ENCODE results near the gene ABHD3. TPM values are rescaled to one million over a fixed set of nuclear protein-coding genes. Genes with fewer than 3 reads are reported as not detected.

Gene ABHD3
- total RNA-seq, 2 donors from 2014 or later: 14.2 to 24.5 TPM

DNA sequence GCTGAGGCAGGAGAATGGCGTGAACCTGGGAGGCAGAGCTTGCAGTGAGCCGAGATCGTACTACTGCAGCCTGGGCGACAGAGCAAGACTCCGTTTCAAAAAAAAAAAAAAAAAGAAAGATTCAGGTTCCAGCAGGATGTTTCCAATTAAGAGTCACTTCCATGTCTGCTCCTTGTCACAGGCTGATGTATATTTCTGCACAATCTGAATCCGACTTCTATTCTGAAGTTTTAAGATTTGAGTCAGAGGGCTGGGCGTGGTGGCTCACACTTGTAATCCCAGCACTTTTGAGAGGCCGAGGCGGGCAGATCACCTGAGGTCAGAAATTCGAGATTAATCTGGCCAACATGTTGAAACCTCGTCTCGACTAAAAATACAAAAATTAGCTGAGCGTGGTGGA is 67.8 kb downstream of the ABHD3 start:
- 94 to 95% methylated on average over 13 of the region's 13 CpGs for WGBS, 2 experiments (ENCODE audit: insufficient coverage in 1 of 2, insufficient read length in 1 of 2)
- Mint-ChIP-seq H3K27ac (no peak overlapping the region), H3K4me1 (no peaks in the 10 kb centered on the region), H3K36me3 (ENCODE audit: low read depth) (peaks cover 36% of the 10 kb centered on the region), H3K9me3 (no peaks in the 10 kb centered on the region), H3K4me3 (no peak overlapping the region), H3K27me3 (ENCODE audit: insufficient read depth) (no peaks in the 10 kb centered on the region)
- Histone ChIP-seq H3K27me3 (ENCODE audit: control insufficient read depth, insufficient read depth, low read length, poor library complexity, severe bottlenecking) (no peaks in the 10 kb centered on the region), H3K27ac (ENCODE audit: low read depth, low read length) (no peak overlapping the region), H3K9me3 (ENCODE audit: control insufficient read depth, low read length) (no peaks in the 10 kb centered on the region), H3K9ac (ENCODE audit: extremely low read depth, low read length, poor library complexity, severe bottlenecking) (no peak overlapping the region), H3K36me3 (ENCODE audit: control insufficient read depth, insufficient read depth, low read length) (peaks cover 44% of the 10 kb centered on the region), H3K4me3 (ENCODE audit: low read length) (no peak overlapping the region), H3K4me1 (ENCODE audit: control insufficient read depth, insufficient read depth, low read length) (no peaks in the 10 kb centered on the region)
- DNase-seq: no peak
- TF ChIP-seq, protein P1, sequence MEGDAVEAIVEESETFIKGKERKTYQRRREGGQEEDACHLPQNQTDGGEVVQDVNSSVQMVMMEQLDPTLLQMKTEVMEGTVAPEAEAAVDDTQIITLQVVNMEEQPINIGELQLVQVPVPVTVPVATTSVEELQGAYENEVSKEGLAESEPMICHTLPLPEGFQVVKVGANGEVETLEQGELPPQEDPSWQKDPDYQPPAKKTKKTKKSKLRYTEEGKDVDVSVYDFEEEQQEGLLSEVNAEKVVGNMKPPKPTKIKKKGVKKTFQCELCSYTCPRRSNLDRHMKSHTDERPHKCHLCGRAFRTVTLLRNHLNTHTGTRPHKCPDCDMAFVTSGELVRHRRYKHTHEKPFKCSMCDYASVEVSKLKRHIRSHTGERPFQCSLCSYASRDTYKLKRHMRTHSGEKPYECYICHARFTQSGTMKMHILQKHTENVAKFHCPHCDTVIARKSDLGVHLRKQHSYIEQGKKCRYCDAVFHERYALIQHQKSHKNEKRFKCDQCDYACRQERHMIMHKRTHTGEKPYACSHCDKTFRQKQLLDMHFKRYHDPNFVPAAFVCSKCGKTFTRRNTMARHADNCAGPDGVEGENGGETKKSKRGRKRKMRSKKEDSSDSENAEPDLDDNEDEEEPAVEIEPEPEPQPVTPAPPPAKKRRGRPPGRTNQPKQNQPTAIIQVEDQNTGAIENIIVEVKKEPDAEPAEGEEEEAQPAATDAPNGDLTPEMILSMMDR (conservative IDR thresholded peaks at IDR 0.05): no peak

DNA sequence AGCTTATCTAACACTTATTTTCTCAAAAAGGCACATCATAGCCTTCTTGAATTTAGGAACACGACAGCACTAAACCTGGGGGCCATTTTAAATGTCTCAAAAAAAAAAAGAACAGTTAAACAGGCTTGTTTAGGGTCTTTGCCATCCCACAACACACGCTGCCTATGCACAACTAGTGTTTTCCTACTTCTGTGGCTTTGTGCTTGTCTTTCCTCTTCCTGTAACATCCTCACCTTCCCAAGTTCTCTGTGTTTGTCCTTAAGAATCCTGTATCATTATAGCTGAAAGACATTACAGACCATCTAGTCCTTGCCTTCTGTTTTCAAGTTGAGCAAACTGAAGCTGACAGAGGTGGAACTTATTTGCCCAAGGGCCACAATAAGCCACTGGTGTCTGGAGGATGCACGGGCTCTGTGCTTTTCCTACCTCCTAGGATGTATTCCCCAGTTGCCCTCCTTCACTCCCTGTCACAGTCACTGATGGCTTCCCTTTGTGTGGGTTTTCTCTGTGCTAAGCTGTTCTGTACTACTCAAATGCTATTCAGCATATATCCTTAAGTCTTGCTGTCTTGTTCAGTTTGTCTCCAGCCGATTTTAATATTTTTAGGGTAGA is 69.9 kb downstream of the ABHD3 start:
- no peak for DNase-seq
- Histone ChIP-seq H3K36me3 (ENCODE audit: control insufficient read depth, insufficient read depth, low read length) (peaks cover 58% of the 10 kb centered on the region), H3K4me1 (ENCODE audit: control insufficient read depth, insufficient read depth, low read length) (no peaks in the 10 kb centered on the region), H3K27me3 (ENCODE audit: control insufficient read depth, insufficient read depth, low read length, poor library complexity, severe bottlenecking) (no peaks in the 10 kb centered on the region), H3K9me3 (ENCODE audit: control insufficient read depth, low read length) (no peaks in the 10 kb centered on the region), H3K9ac (ENCODE audit: extremely low read depth, low read length, poor library complexity, severe bottlenecking) (no peak overlapping the region), H3K27ac (ENCODE audit: low read depth, low read length) (no peak overlapping the region), H3K4me3 (ENCODE audit: low read length) (no peak overlapping the region)
- peaks cover 51% of the 10 kb centered on the region for H3K36me3 Mint-ChIP-seq (ENCODE audit: low read depth)
- H3K27me3 Mint-ChIP-seq (ENCODE audit: insufficient read depth): no peaks in the 10 kb centered on the region
- no peaks in the 10 kb centered on the region for H3K4me1 Mint-ChIP-seq
- H3K9me3 Mint-ChIP-seq: no peaks in the 10 kb centered on the region
- TF ChIP-seq, protein P1 (conservative IDR thresholded peaks at IDR 0.05): no peak
- no peak overlapping the region for H3K4me3 Mint-ChIP-seq
- no peak overlapping the region for H3K27ac Mint-ChIP-seq
- 93 to 99% methylated on average over 3 to 4 of the region's 4 CpGs for WGBS, 2 experiments (ENCODE audit: insufficient coverage in 1 of 2, insufficient read length in 1 of 2)

DNA sequence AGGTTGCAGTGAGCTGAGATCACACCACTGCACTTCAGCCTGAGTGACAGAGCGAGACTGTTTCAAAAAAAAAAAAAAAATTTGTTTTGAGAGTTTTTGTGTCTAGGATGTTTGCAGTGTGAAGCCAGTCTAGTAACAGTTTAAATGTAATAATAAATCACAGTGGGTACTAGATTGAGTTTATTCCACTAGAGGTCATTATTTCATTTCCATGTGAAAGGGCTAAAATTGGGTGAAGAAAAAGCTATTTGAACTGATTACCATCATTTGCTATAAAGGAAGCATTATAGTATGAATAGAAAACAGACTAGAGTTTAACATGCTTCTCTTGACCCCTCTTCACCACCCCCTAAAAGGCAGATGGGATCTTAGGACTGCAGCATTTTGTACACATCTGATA is 72.2 kb downstream of the ABHD3 start:
- WGBS, 2 experiments (ENCODE audit: insufficient coverage in 1 of 2, insufficient read length in 1 of 2): 93% methylated on average over 1 of the region's 1 CpG; no CpG with 5 or more reads in 1 of the 2 experiments
- no peaks in the 10 kb centered on the region for H3K4me1 Mint-ChIP-seq
- H3K27ac ChIP-seq (ENCODE audit: low read depth, low read length): no peak overlapping the region
- no peak overlapping the region for H3K27ac Mint-ChIP-seq
- H3K4me3 Mint-ChIP-seq: no peak overlapping the region
- no peaks in the 10 kb centered on the region for H3K9me3 Mint-ChIP-seq
- H3K27me3 Mint-ChIP-seq (ENCODE audit: insufficient read depth): no peaks in the 10 kb centered on the region
- TF ChIP-seq, protein P1 (conservative IDR thresholded peaks at IDR 0.05): no peak
- no peak overlapping the region for H3K9ac ChIP-seq (ENCODE audit: extremely low read depth, low read length, poor library complexity, severe bottlenecking)
- H3K9me3 ChIP-seq (ENCODE audit: control insufficient read depth, low read length): no peaks in the 10 kb centered on the region
- H3K36me3 ChIP-seq (ENCODE audit: control insufficient read depth, insufficient read depth, low read length): peaks cover 80% of the 10 kb centered on the region
- no peak overlapping the region for H3K4me3 ChIP-seq (ENCODE audit: low read length)
- no peaks in the 10 kb centered on the region for H3K4me1 ChIP-seq (ENCODE audit: control insufficient read depth, insufficient read depth, low read length)
- no peaks in the 10 kb centered on the region for H3K27me3 ChIP-seq (ENCODE audit: control insufficient read depth, insufficient read depth, low read length, poor library complexity, severe bottlenecking)
- peaks cover 72% of the 10 kb centered on the region for H3K36me3 Mint-ChIP-seq (ENCODE audit: low read depth)
- no peak for DNase-seq

All from endodermal cell (in vitro differentiated cells).